GM12801 (cell line): ENCODE data around the gene ROPN1L.

Source experiments
- TF ChIP-seq, protein P1 (sequence below): IDR thresholded peaks from one replicate; pipeline ENCODE4 v1.5.1; 2011; ENCODE audit warnings: control low read depth; ENCODE audit not compliant: insufficient read length; ENCODE audit errors: extremely low read depth

The ROPN1L gene

DNA sequence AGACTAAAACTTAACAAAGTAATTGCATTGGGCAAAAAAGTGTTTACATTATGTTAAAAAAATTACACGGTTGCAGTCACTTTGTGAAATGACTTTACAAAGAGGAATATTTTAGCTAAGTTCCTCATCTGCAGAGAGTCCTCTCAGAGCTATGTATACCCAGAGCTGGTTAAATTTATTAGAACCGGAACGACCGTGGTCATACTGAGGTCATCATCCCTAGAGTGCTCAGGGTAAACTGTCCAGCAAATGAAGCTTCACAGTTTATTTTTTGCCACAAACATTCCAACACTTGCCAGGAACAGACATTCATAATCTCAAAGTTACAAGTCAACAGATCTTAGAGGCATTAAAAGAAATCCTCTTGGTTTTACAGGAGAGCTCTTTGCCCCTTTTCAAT is 897 bp downstream of the ROPN1L start:
- TF ChIP-seq, protein P1, sequence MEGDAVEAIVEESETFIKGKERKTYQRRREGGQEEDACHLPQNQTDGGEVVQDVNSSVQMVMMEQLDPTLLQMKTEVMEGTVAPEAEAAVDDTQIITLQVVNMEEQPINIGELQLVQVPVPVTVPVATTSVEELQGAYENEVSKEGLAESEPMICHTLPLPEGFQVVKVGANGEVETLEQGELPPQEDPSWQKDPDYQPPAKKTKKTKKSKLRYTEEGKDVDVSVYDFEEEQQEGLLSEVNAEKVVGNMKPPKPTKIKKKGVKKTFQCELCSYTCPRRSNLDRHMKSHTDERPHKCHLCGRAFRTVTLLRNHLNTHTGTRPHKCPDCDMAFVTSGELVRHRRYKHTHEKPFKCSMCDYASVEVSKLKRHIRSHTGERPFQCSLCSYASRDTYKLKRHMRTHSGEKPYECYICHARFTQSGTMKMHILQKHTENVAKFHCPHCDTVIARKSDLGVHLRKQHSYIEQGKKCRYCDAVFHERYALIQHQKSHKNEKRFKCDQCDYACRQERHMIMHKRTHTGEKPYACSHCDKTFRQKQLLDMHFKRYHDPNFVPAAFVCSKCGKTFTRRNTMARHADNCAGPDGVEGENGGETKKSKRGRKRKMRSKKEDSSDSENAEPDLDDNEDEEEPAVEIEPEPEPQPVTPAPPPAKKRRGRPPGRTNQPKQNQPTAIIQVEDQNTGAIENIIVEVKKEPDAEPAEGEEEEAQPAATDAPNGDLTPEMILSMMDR, result no peak

DNA sequence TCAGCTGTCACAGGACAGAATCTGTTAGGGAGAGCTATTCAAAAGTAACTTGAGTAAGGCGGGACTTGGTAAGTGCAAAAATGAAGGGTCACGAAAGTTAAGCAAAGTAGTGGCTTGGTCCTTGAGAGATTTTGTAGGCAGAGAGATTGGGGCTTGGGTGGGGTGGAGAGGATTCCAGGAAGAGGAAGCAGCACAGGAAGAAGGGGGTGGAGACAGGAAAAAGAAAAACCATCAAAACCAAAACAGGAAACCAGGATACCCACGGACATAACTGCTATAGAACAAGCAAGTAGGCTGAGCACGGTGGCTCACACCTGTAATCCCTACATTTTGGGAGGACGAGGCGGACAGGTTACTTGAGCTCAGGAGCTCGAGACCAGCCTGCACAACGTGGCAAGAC is 3.7 kb downstream of the ROPN1L start:
- TF ChIP-seq, protein P1, result no peak

DNA sequence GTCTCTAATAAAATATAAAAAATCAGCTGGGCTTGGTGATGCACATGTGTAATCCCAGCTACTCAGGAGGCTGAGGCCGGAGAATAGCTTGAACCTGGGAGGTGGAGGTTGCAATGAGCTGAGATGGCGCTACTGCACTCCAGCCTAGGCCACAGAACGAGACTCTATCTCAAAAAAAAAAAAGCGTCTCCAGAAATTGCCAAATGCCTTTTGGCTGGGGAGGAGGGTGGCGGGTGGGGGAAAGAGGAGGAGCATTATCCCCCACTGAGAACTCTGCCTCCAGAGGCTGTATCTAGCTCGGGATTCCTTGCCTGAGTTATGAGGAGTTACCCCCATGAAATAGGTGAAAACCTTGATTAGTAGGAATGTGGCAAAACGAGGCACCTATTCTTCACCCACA is 4.8 kb downstream of the ROPN1L start:
- TF ChIP-seq, protein P1, result no peak

DNA sequence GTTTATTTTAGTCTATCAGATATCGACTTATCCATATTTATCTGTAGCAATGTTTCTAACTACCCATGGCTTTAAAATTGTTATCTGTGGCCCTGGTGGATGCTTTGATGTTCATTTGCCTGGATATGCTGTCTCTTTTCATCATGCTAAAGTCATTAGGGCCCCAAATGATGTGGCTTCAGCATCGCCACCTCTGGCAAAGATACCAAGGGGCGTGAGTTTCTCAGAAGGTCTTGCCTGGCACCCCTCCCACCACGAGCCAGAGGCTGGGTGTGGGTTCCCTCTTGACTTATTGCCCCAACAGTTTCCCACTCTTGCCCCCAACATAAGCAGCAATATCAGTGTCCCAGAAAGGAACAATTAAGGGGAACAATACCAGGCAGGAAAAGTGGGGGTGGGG is 5.4 kb downstream of the ROPN1L start:
- TF ChIP-seq, protein P1, result no peak

DNA sequence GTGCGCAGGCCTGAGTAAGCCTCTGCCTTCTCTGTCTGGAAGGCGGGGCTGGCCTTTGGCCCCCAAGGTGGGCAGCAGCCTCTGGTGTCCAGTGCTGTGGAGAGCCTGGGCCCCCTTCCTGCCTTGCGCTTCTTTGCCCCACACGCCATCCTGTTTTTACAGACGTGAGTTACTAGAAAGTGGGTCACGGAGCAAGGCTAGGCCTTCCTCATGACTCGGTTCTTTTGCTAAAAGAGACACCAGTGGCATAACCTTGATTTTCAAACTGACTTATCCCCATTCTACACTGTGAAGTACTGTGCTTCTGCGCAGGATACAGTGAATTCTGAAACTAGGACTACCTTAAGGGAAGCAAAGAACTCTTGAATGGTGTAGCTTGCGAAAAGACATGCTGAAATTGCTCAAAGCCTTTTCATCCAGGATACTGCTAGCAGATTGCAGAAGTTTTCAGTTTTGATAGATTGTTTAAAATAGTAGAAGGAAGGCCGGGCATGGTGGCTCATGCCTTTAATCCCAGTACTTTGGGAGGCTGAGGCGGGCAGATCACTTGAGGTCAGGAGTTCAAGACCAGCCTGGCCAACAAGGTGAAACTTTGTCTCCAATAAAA is 7.2 kb downstream of the ROPN1L start:
- TF ChIP-seq, protein P1, result no peak

DNA sequence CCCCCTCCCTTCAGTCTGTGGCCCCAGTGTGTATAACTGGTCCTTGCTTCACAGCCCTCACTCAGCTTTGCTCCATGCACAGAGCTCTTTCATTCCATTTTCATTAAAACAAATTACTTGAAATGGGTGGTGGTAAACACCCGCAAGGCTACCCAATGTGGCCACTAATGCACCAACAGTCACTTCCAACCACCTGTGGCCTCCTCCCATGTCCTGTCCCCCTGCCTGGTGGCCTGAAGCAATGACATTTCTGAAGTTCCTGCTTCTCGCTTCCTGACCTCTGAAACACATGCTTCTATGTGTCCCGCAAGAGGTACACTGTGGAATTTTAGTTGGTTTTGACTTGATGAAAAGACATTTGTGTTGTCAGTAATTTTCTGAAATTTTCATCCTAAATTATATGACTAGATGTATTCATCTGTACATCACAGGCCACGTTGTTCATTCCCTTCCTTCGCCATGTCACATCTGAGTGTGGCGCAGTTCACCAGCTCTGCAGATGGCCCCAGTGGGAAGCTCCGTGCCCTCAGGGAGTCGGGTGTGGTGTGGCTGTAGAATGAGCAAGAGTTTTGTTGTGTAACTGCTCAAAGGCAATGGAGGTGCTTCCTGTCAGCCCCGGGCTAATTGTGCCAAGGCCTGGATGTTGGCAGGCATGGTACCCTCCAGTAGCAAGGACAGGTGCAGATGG is 9.6 kb downstream of the ROPN1L start:
- TF ChIP-seq, protein P1, result no peak

DNA sequence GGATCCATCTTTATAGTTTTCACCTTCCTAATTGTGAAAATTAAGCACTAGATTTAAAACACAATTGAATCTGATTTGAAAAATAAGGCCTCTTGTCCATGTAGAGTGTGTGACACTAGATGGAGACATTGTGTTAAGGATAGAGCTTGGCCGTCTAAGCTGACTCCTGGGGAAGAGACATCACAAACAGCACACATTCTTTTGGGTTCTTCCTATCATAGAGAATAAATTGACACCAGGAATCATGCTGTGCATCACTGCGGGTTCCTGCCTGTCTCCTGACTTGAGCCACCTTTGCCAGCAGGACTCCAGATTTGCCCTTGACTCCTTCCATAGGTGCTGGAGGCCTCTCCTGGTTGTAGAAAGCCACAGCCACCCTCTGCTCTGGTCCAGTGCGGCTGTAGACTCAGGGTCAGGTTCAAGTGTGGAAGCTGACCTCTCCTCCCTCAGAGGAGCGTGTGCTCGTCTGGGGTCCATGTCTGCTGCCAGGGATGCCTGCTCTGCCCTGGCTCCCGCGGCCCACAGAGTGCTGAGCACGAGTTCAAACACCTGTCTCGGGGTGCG is 11.2 kb downstream of the ROPN1L start:
- TF ChIP-seq, protein P1, result peak; percentile 20
